ENCODE data around the gene PEX11A.
A peak's percentile ranks its signal among the peaks of the same experiment; 100 is the strongest.

PEX11A gene

GRCh38 chr15:89654301-89654761 lies 36.2 kb downstream of the PEX11A start:
- Mint-ChIP-seq H3K4me1 (ENCODE audit: low read depth) (peaks cover 24% of the 10 kb centered on the region), H3K9me3 (no peaks in the 10 kb centered on the region), H3K27ac (no peak overlapping the region), H3K4me3 (peak overlapping the region; percentile 86), H3K36me3 (ENCODE audit: low read depth) (peaks cover 4% of the 10 kb centered on the region), H3K27me3 (peaks cover 52% of the 10 kb centered on the region)

GRCh38 chr15:89653578-89653977 lies 37.0 kb downstream of the PEX11A start:
- H3K27me3 Mint-ChIP-seq, result peaks cover 46% of the 10 kb centered on the region
- no peaks in the 10 kb centered on the region for H3K9me3 Mint-ChIP-seq
- peaks cover 4% of the 10 kb centered on the region for H3K36me3 Mint-ChIP-seq (ENCODE audit: low read depth)
- H3K4me1 Mint-ChIP-seq (ENCODE audit: low read depth), result peaks cover 24% of the 10 kb centered on the region
- H3K27ac Mint-ChIP-seq, result no peak overlapping the region
- H3K4me3 Mint-ChIP-seq, result peak overlapping the region; percentile 86

- peaks cover 43% of the 10 kb centered on the region for H3K27me3 Mint-ChIP-seq
- H3K9me3 Mint-ChIP-seq, result no peaks in the 10 kb centered on the region
- H3K36me3 Mint-ChIP-seq (ENCODE audit: low read depth), result peaks cover 4% of the 10 kb centered on the region
- H3K27ac Mint-ChIP-seq, result no peak overlapping the region
- H3K4me3 Mint-ChIP-seq, result no peak overlapping the region
- peaks cover 24% of the 10 kb centered on the region for H3K4me1 Mint-ChIP-seq (ENCODE audit: low read depth)
Observed at GRCh38 chr15:89652666-89653065, 37.9 kb downstream of the PEX11A start.

GRCh38 chr15:89652131-89652530 lies 38.4 kb downstream of the PEX11A start:
- no peaks in the 10 kb centered on the region for H3K9me3 Mint-ChIP-seq
- H3K4me3 Mint-ChIP-seq, result no peak overlapping the region
- peaks cover 40% of the 10 kb centered on the region for H3K27me3 Mint-ChIP-seq
- peaks cover 28% of the 10 kb centered on the region for H3K4me1 Mint-ChIP-seq (ENCODE audit: low read depth)
- peaks cover 4% of the 10 kb centered on the region for H3K36me3 Mint-ChIP-seq (ENCODE audit: low read depth)
- no peak overlapping the region for H3K27ac Mint-ChIP-seq

- Mint-ChIP-seq H3K4me1 (ENCODE audit: low read depth) (peaks cover 9% of the 10 kb centered on the region), H3K27me3 (peaks cover 23% of the 10 kb centered on the region), H3K9me3 (no peaks in the 10 kb centered on the region), H3K36me3 (ENCODE audit: low read depth) (peaks cover 4% of the 10 kb centered on the region), H3K4me3 (no peak overlapping the region), H3K27ac (no peak overlapping the region)
Observed at GRCh38 chr15:89649716-89650115, 40.8 kb downstream of the PEX11A start.

- H3K36me3 Mint-ChIP-seq (ENCODE audit: low read depth), result no peaks in the 10 kb centered on the region
- H3K27me3 Mint-ChIP-seq, result peaks cover 17% of the 10 kb centered on the region
- peaks cover 4% of the 10 kb centered on the region for H3K4me1 Mint-ChIP-seq (ENCODE audit: low read depth)
- no peaks in the 10 kb centered on the region for H3K9me3 Mint-ChIP-seq
- H3K27ac Mint-ChIP-seq, result no peak overlapping the region
- H3K4me3 Mint-ChIP-seq, result no peak overlapping the region
Observed at GRCh38 chr15:89649013-89649625, 41.4 kb downstream of the PEX11A start.

GRCh38 chr15:89648106-89649012 lies 42.2 kb downstream of the PEX11A start:
- Mint-ChIP-seq H3K4me3 (no peak overlapping the region), H3K36me3 (ENCODE audit: low read depth) (no peaks in the 10 kb centered on the region), H3K27me3 (peaks cover 10% of the 10 kb centered on the region), H3K4me1 (ENCODE audit: low read depth) (peaks cover 4% of the 10 kb centered on the region), H3K27ac (no peak overlapping the region), H3K9me3 (no peaks in the 10 kb centered on the region)

GRCh38 chr15:89647191-89647851 lies 43.2 kb downstream of the PEX11A start:
- Mint-ChIP-seq H3K9me3 (no peaks in the 10 kb centered on the region), H3K4me3 (no peak overlapping the region), H3K4me1 (ENCODE audit: low read depth) (peaks cover 4% of the 10 kb centered on the region), H3K36me3 (ENCODE audit: low read depth) (no peaks in the 10 kb centered on the region), H3K27ac (no peak overlapping the region), H3K27me3 (peaks cover 3% of the 10 kb centered on the region)

- Mint-ChIP-seq H3K4me3 (no peak overlapping the region), H3K27me3 (no peaks in the 10 kb centered on the region), H3K27ac (no peak overlapping the region), H3K36me3 (ENCODE audit: low read depth) (no peaks in the 10 kb centered on the region), H3K4me1 (ENCODE audit: low read depth) (peaks cover 4% of the 10 kb centered on the region), H3K9me3 (no peaks in the 10 kb centered on the region)
Observed at GRCh38 chr15:89646416-89647141, 44.0 kb downstream of the PEX11A start.

GRCh38 chr15:89645680-89646079 lies 44.9 kb downstream of the PEX11A start:
- H3K4me1 Mint-ChIP-seq (ENCODE audit: low read depth), result peaks cover 4% of the 10 kb centered on the region
- no peak overlapping the region for H3K27ac Mint-ChIP-seq

GRCh38 chr15:89642106-89642505 lies 48.4 kb downstream of the PEX11A start:
- no peak overlapping the region for H3K27ac Mint-ChIP-seq
- H3K36me3 Mint-ChIP-seq (ENCODE audit: low read depth), result no peaks in the 10 kb centered on the region
- no peak overlapping the region for H3K4me3 Mint-ChIP-seq
- no peaks in the 10 kb centered on the region for H3K27me3 Mint-ChIP-seq
- H3K4me1 Mint-ChIP-seq (ENCODE audit: low read depth), result no peaks in the 10 kb centered on the region
- no peaks in the 10 kb centered on the region for H3K9me3 Mint-ChIP-seq

More at GRCh38 chr15:89645680-89646079, 44.9 kb downstream of the PEX11A start:
- no peaks in the 10 kb centered on the region for H3K27me3 Mint-ChIP-seq
- no peaks in the 10 kb centered on the region for H3K9me3 Mint-ChIP-seq
- H3K36me3 Mint-ChIP-seq (ENCODE audit: low read depth), result no peaks in the 10 kb centered on the region
- H3K4me3 Mint-ChIP-seq, result no peak overlapping the region

GRCh38 chr15:89641053-89641452 lies 49.5 kb downstream of the PEX11A start:
- no peaks in the 10 kb centered on the region for H3K36me3 Mint-ChIP-seq (ENCODE audit: low read depth)
- H3K4me1 Mint-ChIP-seq (ENCODE audit: low read depth), result no peaks in the 10 kb centered on the region
- no peaks in the 10 kb centered on the region for H3K9me3 Mint-ChIP-seq
- H3K4me3 Mint-ChIP-seq, result no peak overlapping the region
- H3K27ac Mint-ChIP-seq, result no peak overlapping the region
- no peaks in the 10 kb centered on the region for H3K27me3 Mint-ChIP-seq

- no peaks in the 10 kb centered on the region for H3K4me1 Mint-ChIP-seq (ENCODE audit: low read depth)
- H3K27me3 Mint-ChIP-seq, result no peaks in the 10 kb centered on the region
- H3K4me3 Mint-ChIP-seq, result no peak overlapping the region
- H3K9me3 Mint-ChIP-seq, result peaks cover 3% of the 10 kb centered on the region
- H3K36me3 Mint-ChIP-seq (ENCODE audit: low read depth), result no peaks in the 10 kb centered on the region
- H3K27ac Mint-ChIP-seq, result no peak overlapping the region
Observed at GRCh38 chr15:89640245-89640644, 50.3 kb downstream of the PEX11A start.

- H3K27me3 Mint-ChIP-seq, result no peaks in the 10 kb centered on the region
- H3K9me3 Mint-ChIP-seq, result peaks cover 4% of the 10 kb centered on the region
- no peak overlapping the region for H3K4me3 Mint-ChIP-seq
- H3K27ac Mint-ChIP-seq, result no peak overlapping the region
- H3K36me3 Mint-ChIP-seq (ENCODE audit: low read depth), result peaks cover 33% of the 10 kb centered on the region
- peaks cover 5% of the 10 kb centered on the region for H3K4me1 Mint-ChIP-seq (ENCODE audit: low read depth)
Observed at GRCh38 chr15:89633585-89633984, 57.0 kb downstream of the PEX11A start.
